Stimulated activated CD8-positive, alpha-beta memory T cell treated with anti-CD3 and anti-CD28 coated beads, Interleukin-15, amount 100 ng/mL, for 24 hours (primary cell): ENCODE measurements around the gene CNNM3.

ENCODE experiments used
- DNase-seq: peaks from one replicate; pipeline ENCODE4 v3.0.0-alpha.2; 2020; ENCODE audit warnings: low read depth

CNNM3 gene

DNA sequence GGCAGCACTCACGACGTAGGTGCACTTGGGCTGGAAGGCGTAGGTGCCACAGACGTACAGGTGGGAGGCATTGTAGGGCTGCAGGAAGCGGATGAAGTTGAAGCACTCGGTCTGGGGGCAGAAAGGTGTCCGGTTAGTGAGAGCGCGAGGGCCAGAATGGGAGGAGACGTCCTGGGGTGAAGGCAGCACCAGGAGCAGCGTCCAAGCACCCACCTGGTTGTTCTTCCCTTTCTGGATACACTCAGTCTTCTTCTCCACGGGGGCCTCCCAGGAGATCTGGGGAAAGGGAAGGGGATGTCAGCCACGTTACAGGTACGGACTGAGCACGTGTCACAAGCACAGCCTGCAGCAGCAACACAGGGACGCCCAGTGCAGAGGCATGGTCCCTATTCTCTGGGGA lies 49.6 kb downstream of the CNNM3 start:
- no peak for DNase-seq

DNA sequence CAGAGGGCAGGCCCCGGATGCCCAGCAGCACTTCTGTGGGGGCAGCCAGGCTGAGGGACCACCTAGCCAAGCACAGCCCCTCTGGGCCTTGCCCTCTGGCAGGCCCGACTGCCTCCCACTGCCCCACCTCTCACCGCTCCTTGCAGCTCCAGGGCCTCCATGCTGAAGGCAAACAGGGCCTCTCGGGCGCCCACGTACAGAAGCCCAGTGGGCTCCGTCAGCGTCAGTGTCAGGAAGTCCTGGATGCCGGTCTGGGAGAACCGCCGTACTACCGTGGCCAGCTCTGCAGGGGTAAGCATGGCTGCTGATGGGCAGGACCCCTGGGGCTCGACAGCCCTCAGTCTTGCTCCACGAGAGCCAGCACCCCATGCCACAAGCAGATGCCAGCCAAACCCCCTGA lies 50.1 kb downstream of the CNNM3 start:
- DNase-seq: no peak

DNA sequence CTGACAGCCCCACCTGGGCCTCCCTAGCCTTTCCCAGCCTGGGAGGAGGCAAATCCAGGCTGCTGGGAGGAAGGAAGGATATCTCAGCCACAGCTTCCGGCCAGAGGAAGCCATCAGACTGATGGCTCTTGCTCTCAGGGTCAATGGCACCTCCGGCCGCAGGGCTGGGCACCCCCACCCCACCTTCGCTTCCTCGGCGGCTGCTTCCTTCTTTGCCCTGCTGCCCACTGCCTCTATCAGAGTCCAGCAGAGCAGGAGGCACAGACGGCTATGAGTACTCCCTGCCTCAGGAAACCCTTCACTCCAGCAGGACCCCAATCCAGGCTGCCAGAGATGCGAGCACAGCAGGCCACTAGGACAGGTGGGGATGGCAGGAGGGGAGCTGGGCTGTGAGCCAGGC lies 50.5 kb downstream of the CNNM3 start:
- DNase-seq: no peak

GRCh38 chr2:96866986-96867755 lies 51.1 kb downstream of the CNNM3 start:
- DNase-seq: no peak

GRCh38 chr2:96867756-96868554 lies 51.9 kb downstream of the CNNM3 start:
- no peak for DNase-seq

DNA sequence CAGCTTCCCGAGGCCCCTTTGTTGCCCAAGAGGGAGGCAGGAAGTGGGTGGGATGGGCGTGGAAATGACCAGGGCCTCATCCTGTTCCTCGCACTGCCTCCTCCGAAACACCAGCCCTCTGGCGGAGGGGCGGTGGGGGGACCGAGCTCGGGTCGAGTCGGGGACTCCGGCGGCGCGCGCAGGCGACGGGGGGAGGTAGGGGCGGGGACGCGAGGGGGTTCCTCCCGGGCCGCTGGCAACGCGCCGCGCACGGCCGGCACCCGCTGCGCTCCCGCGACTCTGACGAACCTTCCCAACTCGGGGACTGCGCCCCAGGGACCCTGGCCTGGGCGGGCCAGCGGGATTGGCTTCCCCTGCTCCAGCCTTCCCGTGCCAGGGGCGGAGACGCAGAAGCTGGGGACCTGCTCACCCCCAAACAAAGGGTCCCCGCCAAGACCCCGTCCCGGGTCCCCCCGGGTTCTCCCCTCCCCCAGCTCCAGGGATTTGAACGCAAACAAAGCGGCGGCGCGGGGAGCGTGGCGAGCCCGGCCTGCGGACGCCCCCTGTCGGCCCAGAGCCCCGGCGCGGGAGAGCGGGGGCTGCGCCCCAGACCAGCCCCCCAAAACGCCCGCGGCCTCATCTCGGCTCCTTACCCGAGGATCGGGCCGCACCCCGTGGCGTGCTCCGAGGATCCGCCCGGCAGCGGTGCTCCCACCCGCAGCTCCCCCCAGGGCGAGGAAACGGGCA lies 52.6 kb downstream of the CNNM3 start:
- DNase-seq: no peak

- no peak for DNase-seq
Observed at GRCh38 chr2:96869281-96869821, 53.3 kb downstream of the CNNM3 start.

DNA sequence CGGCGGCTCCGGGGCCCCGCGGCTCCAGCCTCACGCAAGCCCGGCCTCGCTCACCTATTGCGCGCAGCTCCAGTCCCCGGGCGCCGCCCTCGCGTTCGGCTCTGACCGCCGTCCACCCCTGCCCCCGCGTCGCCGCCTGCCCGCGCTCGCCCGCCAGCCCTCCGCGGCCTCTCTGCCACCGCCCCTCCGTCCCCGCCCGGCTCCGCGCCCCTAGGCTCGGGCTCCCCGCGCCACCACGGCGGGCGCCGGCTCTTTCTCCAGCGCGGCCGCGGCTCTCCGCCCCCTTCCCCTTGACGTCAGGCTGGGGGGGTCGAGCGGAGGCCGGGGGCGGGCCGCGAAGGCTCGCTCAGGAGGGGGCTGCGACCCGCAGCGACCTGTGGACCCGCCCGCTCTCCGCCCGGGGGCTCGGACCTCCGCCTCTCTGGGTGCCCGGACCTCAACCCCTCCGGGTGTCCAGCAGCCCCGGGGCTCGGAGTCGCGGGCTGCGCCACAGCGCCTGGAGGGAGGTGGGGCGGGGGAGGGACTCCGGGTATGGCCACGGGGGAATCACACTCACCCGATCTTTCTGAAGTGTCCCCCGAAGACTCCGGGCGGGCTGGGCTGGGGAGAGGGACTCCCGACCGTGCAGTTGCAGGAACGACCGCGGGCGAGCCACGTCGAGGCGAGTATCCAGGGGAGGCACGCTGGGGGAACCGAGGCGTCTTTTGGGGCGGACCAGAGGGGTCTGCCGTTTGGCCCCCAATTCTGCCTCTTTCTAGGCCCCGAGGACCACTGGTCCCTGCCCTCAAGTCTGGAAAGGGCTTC lies 54.0 kb downstream of the CNNM3 start, which contains the start of gene SEMA4C:
Gene SEMA4C, minus strand, starts transcription at position 259 of the 804 bp plus-strand sequence. CDS start 2,194 bp downstream, outside the sequence.
- DNase-seq: no peak

GRCh38 chr2:96870626-96871255 lies 54.7 kb downstream of the CNNM3 start:
- DNase-seq: no peak

- DNase-seq: no peak
Observed at GRCh38 chr2:96872591-96873349, 56.7 kb downstream of the CNNM3 start.

DNA sequence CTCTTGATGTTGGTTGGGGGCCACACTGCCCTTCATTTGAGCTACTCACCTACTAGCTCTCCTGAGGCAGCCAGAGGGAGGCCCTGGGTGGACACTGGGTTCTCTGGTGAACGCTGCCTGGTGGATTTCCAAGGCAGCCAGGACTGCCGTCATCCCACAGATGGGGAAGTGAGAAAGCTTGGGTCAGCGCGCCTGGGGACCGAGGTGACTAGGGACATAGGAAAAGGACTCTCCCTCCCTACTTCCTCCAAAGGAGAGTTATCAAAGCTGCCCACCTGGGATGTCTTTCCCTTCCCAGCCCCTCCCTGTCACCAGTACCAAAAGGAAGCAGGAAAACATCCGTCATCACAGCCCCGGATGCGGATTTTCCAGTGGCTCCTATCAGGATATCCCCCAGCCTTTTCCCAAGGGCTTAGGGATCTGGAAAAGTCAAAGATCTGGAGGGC lies 57.6 kb downstream of the CNNM3 start:
- no peak for DNase-seq

DNA sequence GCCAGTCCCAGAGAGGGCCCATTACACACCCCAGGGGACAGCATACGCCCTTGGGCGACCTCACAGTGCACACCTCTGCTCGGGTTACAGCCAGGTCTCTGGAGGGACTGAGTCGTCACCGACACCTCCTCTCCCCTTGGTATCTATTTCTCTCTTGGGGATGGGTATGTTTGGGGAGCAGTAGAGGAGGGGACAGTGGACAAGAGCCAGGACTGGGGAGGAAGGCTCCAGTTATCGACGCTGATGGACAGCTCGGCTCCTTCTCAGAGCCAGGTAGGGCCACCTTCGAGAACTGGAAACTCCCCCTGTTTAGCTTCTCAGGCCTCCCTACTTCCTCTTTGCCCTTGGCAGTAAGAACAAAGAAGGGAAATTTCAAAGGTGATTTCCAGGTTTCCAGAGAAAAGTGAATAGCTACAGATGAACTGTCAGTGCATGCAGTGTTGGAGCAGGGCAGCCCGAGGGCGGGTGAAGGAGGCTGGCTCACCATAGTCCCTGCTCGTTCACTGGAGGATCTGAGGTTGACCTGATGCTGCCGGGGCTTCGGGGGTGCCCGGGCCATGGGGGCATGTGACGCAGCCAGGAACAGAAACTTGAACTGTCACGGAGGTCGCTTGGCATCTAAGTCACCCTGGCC lies 58.2 kb downstream of the CNNM3 start:
- DNase-seq: no peak

DNA sequence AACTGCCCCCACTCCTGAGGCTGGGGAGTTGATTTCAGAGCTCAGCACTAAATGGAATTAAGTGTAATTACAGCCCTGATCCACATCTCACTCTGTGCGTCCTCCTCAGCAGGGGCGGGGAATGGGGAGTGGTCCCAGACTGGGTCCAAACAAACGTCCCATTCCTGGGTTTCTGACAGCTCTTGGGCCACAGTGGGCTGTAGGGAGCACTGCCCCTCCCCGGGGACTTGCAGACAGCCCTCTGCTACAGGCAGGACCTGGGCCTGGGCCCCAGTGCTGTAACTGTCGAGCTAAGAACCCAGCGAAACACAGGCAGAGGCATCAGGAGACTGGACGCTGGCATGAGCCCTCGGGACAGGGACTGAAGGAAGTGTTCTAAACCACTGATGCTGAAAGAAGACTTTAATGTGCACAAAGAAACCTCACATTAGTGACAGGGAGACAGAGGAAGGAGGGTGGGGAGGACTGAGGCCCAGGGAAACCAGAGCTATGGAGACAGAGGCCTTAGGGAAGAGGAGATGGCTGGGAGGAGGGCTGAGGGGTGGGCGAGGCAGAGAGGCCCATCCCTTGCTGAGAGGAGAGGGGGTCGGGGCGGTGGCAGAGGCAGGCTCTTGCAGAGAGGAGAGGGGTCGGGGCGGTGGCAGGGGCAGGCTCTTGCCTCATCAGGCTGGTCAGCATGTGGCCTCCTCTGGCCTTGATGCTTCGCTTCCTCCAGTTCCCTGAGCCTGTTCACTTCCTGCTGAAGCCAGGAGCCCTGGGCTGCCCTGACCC lies 59.6 kb downstream of the CNNM3 start:
- no peak for DNase-seq

GRCh38 chr2:96876269-96877041 lies 60.4 kb downstream of the CNNM3 start:
- no peak for DNase-seq

GRCh38 chr2:96877042-96877451 lies 61.0 kb downstream of the CNNM3 start:
- no peak for DNase-seq

- no peak for DNase-seq
Observed at GRCh38 chr2:96877631-96878092, 61.6 kb downstream of the CNNM3 start.

- no peak for DNase-seq
Observed at GRCh38 chr2:96878171-96878570, 62.1 kb downstream of the CNNM3 start.
